HepG2 (cell line): ENCODE results near the gene RRAS2. TPM values are rescaled to one million over a fixed set of nuclear protein-coding genes. Genes with fewer than 3 reads are reported as not detected.
A peak's percentile ranks its signal among the peaks of the same experiment; 100 is the strongest.

Source experiments
- ATAC-seq: fragments of 200-7000 bp; cut with Tn5 transposase; 3 replicates; pipeline ENCODE4 v1.9.1; 2020; ENCODE audit warnings: mild to moderate bottlenecking, moderate library complexity
- BruUV-seq: library from RNA; stranded (reverse); fragments of 400-500 nt; replicated peaks from 2 replicates; lab custom pipeline; 2021; lab: Mats Ljungman, UMichigan
- CTCF ChIA-PET: fragments of 300-600 bp; formaldehyde crosslinking; extraction: SDS; loops from one replicate; lab custom pipeline; 2021; ENCODE audit warnings: low total read pairs, inconsistent platforms, low intra/inter-chr PET ratio; lab: Yijun Ruan, JAX
- POLR2A ChIA-PET: fragments of 350-600 bp; sonication (Branson Sonifier 250); formaldehyde crosslinking; loops from one replicate; lab custom pipeline; 2020; ENCODE audit warnings: antibody characterized with exemption, inconsistent platforms; lab: Yijun Ruan, JAX
- DNase-seq: peaks from one replicate; pipeline ENCODE4 v3.0.0-alpha.2; 2015; ENCODE audit warnings: low spot score
- FAIRE-seq: peaks from 3 replicates; lab custom pipeline; 2011; peaks lifted over from hg19 to GRCh38; lab: Jason Lieb, UNC
- H2AFZ ChIP-seq: one replicate; pipeline ENCODE4 v1.6.1; 2011; ENCODE audit warnings: low read length, inconsistent platforms
- H3K27ac ChIP-seq: fragments of 300-600 bp; 3 replicates; pipeline ENCODE4 v1.8.0; 2011; ENCODE audit warnings: mixed run types, mild to moderate bottlenecking, mixed read lengths, low read length, inconsistent platforms; ENCODE audit not compliant: insufficient read depth; ENCODE audit errors: extremely low read length
- H3K27me3 ChIP-seq, 2 experiments: fragments of 200-600 bp in 1 of 2; 2 replicates in 1 of 2; 3 replicates in 1 of 2; pipeline versions ENCODE4 v1.6.0 to v1.8.0; 2011; ENCODE audit warnings: low read length in 2 of 2, mild to moderate bottlenecking in 2 of 2, moderate library complexity in 2 of 2, inconsistent platforms in 1 of 2; ENCODE audit not compliant: insufficient read depth in 2 of 2, control insufficient read depth in 1 of 2
- H3K36me3 ChIP-seq, 2 experiments: fragments of 200-600 bp in 1 of 2; replicated peaks in 1 of 2; 2 replicates in 1 of 2; 3 replicates in 1 of 2; pipeline versions ENCODE4 v1.5.1 to v1.8.0; 2011; ENCODE audit warnings: low read length in 2 of 2, inconsistent platforms in 1 of 2; ENCODE audit not compliant: insufficient read depth in 2 of 2, control insufficient read depth in 1 of 2
- H3K4me1 ChIP-seq: 2 replicates; pipeline ENCODE4 v1.5.1; 2012; ENCODE audit warnings: low read length, inconsistent platforms; ENCODE audit not compliant: insufficient read depth
- H3K4me2 ChIP-seq: 2 replicates; pipeline ENCODE4 v1.6.0; 2011; ENCODE audit warnings: low read depth, low read length, inconsistent platforms
- H3K4me3 ChIP-seq, 3 experiments: fragments of 200-600 bp in 1 of 3; sonication (generic), shearing (Covaris generic) in 1 of 3; replicated peaks in 1 of 3; 2 replicates each; pipeline ENCODE4 v1.5.1; 2011 to 2016; ENCODE audit warnings: low read length in 3 of 3, inconsistent platforms in 2 of 3, low read depth in 2 of 3, mild to moderate bottlenecking in 2 of 3, control low read depth in 1 of 3, mixed read lengths in 1 of 3; ENCODE audit not compliant: insufficient read depth in 1 of 3
- H3K79me2 ChIP-seq: one replicate; pipeline ENCODE4 v1.6.1; 2011; ENCODE audit warnings: low read length, inconsistent platforms; ENCODE audit not compliant: insufficient read depth
- H3K9ac ChIP-seq: 2 replicates; pipeline ENCODE4 v1.6.0; 2011; ENCODE audit warnings: mild to moderate bottlenecking, low read depth, low read length, inconsistent platforms; ENCODE audit not compliant: insufficient read depth
- H3K9me3 ChIP-seq: 2 replicates; pipeline ENCODE4 v1.5.1; 2012; ENCODE audit warnings: mild to moderate bottlenecking, low read length
- H4K20me1 ChIP-seq: 2 replicates; pipeline ENCODE4 v1.6.0; 2011; ENCODE audit warnings: inconsistent platforms, mild to moderate bottlenecking, low read length, moderate library complexity; ENCODE audit not compliant: insufficient read depth
- ATF7 ChIP-seq, 2 experiments: fragments of 450-650 bp in 1 of 2; sonication (generic) in 1 of 2; formaldehyde crosslinking in 1 of 2; IDR thresholded peaks; 2 replicates each; pipeline versions ENCODE4 v1.4.0 to v1.6.1; 2016 to 2020; ENCODE audit warnings: antibody characterized with exemption in 1 of 2, mild to moderate bottlenecking in 1 of 2, missing genetic modification reagents in 1 of 2
- IRF2 ChIP-seq: IDR thresholded peaks from 2 replicates; pipeline ENCODE4 v1.6.1; 2018; ENCODE audit warnings: missing genetic modification reagents, missing compliant biosample characterization
- MXI1 ChIP-seq: IDR thresholded peaks from 3 replicates; pipeline ENCODE4 v1.6.1; 2012; ENCODE audit warnings: low read depth, low read length, inconsistent platforms, borderline replicate concordance
- RAD21 ChIP-seq: fragments of 450-650 bp; formaldehyde crosslinking; IDR thresholded peaks from 2 replicates; pipeline ENCODE4 v1.5.0; 2020; ENCODE audit warnings: mild to moderate bottlenecking
- SMC3 ChIP-seq: IDR thresholded peaks from 2 replicates; pipeline ENCODE4 v1.6.1; 2011; ENCODE audit warnings: low read length, improper control_type of control experiment
- STAG1 ChIP-seq: sonication (generic); formaldehyde crosslinking; IDR thresholded peaks from 2 replicates; pipeline ENCODE4 v1.4.0; 2020; ENCODE audit warnings: missing genetic modification reagents
- XRCC5 ChIP-seq: fragments of 200-400 bp; formaldehyde crosslinking; optimal IDR thresholded peaks from 2 replicates; pipeline ENCODE3; 2017; ENCODE audit warnings: mild to moderate bottlenecking, low read length
- ZBTB42 ChIP-seq: sonication (generic); formaldehyde crosslinking; IDR thresholded peaks from 2 replicates; pipeline ENCODE4 v1.5.0; 2020; ENCODE audit warnings: mild to moderate bottlenecking, missing genetic modification reagents
- ZSCAN25 ChIP-seq: sonication (generic); formaldehyde crosslinking; IDR thresholded peaks from 2 replicates; pipeline ENCODE4 v1.8.0; 2022; ENCODE audit warnings: mild to moderate bottlenecking, missing genetic modification reagents
- WGBS: methylation state at CpG from one replicate; pipeline ENCODE4 v1.1.6; 2017; ENCODE audit warnings: low lambda C conversion rate; 5-methylcytosine and 5-hydroxymethylcytosine counted together
- in situ Hi-C: cut with HindIII; loops from 2 replicates; pipeline ENCODE4 v1.10.0; 2017; ENCODE audit warnings: low pct_unique_long_range_greater_than_20kb; ENCODE audit not compliant: extremely low pct_ligation_motif_present
- intact Hi-C: fragments of 100-400 bp; cut with micrococcal nuclease; formaldehyde crosslinking; loops from one replicate; pipeline ENCODE4 v1.10.0; 2022; ENCODE audit not compliant: unreplicated experiment
- polyA plus RNA-seq, 8 experiments: library from polyadenylated mRNA; depleted of rRNA in 3 of 8; stranded (reverse) in 7 of 8; unstranded in 1 of 8; fragments of >200 nt; fragmentation: Illumina TruSeq in 4 of 8; extraction: Trizol in 4 of 8; gene quantifications; 2 replicates each; pipeline versions ENCODE4 v1.2.1 to v1.2.3, GENCODE V29; 2011 to 2016; ENCODE audit warnings: low read depth in 4 of 8, missing spikeins in 1 of 8, mixed read lengths in 1 of 8; ENCODE audit not compliant: insufficient read depth in 1 of 8
- total RNA-seq, 5 experiments: library from RNA; depleted of rRNA; stranded (reverse); fragments of >200 nt; fragmentation: Illumina TruSeq; extraction: Trizol; gene quantifications; 2 replicates each; pipeline ENCODE4 v1.2.3, GENCODE V29; 2016; ENCODE audit warnings: low read depth in 1 of 5
- TF ChIP-seq, protein P1 (sequence below): IDR thresholded peaks from 2 replicates; pipeline ENCODE4 v1.6.1; 2012; ENCODE audit warnings: low read depth, low read length, improper control_type of control experiment
- TF ChIP-seq, protein P2 (sequence below): sonication (generic); formaldehyde crosslinking; IDR thresholded peaks from 2 replicates; pipeline ENCODE4 v1.5.1; 2020; ENCODE audit warnings: mild to moderate bottlenecking, moderate library complexity, missing genetic modification reagents

RRAS2 gene
- total and polyA plus RNA-seq, 2 of the 13 experiments (the other 11 are each of a cell fraction or from before 2014, with no cell fraction given), result 19.0 to 44.1 TPM

DNA sequence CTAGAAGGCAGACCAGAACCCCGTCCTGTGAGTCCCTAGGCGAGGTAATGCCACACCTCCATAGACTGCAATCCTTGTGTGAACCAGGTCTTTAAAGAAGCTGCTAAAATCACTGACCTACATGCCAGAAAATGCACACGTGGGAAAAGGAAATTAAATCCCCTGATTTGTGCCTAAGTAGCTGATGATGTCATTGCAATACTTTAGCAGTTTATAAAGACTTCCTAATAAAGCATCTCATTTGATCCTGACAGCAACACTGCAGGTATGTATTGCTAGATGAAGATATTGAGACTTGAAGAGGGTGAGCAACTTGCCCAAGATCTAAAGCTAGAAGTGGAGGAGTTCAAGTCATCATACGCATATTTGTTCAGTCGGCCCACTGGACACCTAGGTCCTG, 107.2 kb downstream of the RRAS2 start:
- FAIRE-seq, result no peak
- Histone ChIP-seq H3K4me1 (no peaks in the 10 kb centered on the region), H3K9me3 (no peaks in the 10 kb centered on the region), H3K27me3 (peaks cover 0 to 14% of the 10 kb centered on the region in 2 experiments; a peak in 2 of 5 replicates), H3K4me2 (no peak overlapping the region), H3K36me3 (no peaks in the 10 kb centered on the region), H3K9ac (no peak overlapping the region)
- no TSS peak for BruUV-seq
- peak; percentile 88 for TF ChIP-seq ATF7 (IDR thresholded peaks at IDR 0.05)
- TF ChIP-seq ATF7 (CRISPR knock-in tag; IDR thresholded peaks at IDR 0.05), result no peak
- no peak for TF ChIP-seq IRF2 (CRISPR knock-in tag)
- TF ChIP-seq, all 625 proteins: peak for 1
- in situ Hi-C loops, result loop anchor here (5.0 kb wide), 1 partner anchor 479 kb away; no protein-coding TSS in a partner anchor
- 0% methylated on average over 1 of the region's 5 CpGs for WGBS
- POLR2A ChIA-PET, result no interaction called here
- no peak overlapping the region for H2AFZ ChIP-seq
- H4K20me1 ChIP-seq, result 0 out of 2 replicates have a peak, but pooled peaks cover 2% of the 10 kb centered on the region
- no peaks in the 10 kb centered on the region for H3K79me2 ChIP-seq
- no peak overlapping the region for H3K27ac ChIP-seq
- intact Hi-C loops, result no loop called here
- DNase-seq (no peak), ATAC-seq (no peak)
- CTCF ChIA-PET, result no interaction called here
- H3K4me3 ChIP-seq, result no peak overlapping the region

DNA sequence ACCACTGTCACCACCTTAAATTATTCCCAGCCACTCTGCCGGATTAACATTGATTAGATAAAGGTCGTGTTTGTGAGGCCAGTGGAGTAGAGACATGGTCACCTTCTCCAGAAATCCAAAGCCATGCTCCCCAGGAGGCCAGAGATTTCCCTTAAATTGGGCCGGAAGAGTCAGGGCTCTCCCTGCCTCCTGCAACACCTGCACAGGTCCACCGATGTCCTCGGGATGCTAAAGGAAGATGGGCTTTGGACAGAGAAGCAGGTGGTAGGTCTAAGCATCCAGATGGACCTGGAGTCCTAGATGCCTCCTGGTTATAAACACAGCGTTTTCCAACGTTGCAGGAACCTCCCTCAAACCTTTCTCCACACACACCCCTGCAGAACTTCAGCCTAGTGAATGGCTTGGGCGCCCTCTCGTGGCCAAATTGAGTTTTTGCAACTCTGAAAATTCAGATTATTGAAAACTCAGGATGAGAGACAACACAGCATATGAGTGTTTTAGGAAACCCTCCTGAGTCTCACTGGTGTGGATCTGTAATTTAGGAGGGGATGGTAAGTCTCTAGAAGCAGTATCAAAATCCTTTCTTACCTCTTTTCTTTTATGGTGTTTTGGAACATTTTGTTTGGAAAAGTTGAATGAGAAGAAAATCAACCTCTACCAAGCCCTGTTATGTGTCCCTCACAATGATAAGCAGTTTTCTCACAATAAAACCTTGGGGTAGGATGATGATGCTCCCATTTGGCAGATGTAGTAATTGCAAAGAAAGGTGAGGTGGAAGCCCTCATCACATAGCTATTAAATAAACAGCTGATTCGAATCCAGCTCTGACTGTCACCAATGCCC, 109.6 kb downstream of the RRAS2 start:
- FAIRE-seq (peak; percentile 63), ATAC-seq (peak; percentile 65), DNase-seq (peak; percentile 35)
- 10% methylated on average over 10 of the region's 10 CpGs for WGBS
- Histone ChIP-seq H4K20me1 (0 out of 2 replicates have a peak, but pooled peaks cover 2% of the 10 kb centered on the region), H3K27me3 (peaks cover 0 to 23% of the 10 kb centered on the region in 2 experiments; a peak in 2 of 5 replicates), H3K36me3 (no peaks in the 10 kb centered on the region), H2AFZ (no peak overlapping the region), H3K4me1 (no peaks in the 10 kb centered on the region), H3K9me3 (no peaks in the 10 kb centered on the region), H3K9ac (no peak overlapping the region), H3K4me3 (no peak overlapping the region), H3K79me2 (no peaks in the 10 kb centered on the region), H3K27ac (no peak overlapping the region), H3K4me2 (no peak overlapping the region)
- ChIA-PET CTCF (interaction anchor here (0.9 to 3.0 kb wide), 4 partner anchors 290 to 762 kb away, joined by 3 to 42 read pairs (median 7); no protein-coding TSS in a partner anchor), POLR2A (no interaction called here)
- intact Hi-C loops (loop anchor here (1.0 to 5.0 kb wide), 4 partner anchors 277 to 762 kb away; no protein-coding TSS in a partner anchor), in situ Hi-C loops (loop anchor here (5.0 kb wide), 1 partner anchor 292 kb away; no protein-coding TSS in a partner anchor)
- no TSS peak for BruUV-seq
- TF ChIP-seq ZSCAN25 (CRISPR knock-in tag), result peak; percentile 96
- no peak for TF ChIP-seq ZBTB42 (CRISPR knock-in tag)
- TF ChIP-seq, protein P1, sequence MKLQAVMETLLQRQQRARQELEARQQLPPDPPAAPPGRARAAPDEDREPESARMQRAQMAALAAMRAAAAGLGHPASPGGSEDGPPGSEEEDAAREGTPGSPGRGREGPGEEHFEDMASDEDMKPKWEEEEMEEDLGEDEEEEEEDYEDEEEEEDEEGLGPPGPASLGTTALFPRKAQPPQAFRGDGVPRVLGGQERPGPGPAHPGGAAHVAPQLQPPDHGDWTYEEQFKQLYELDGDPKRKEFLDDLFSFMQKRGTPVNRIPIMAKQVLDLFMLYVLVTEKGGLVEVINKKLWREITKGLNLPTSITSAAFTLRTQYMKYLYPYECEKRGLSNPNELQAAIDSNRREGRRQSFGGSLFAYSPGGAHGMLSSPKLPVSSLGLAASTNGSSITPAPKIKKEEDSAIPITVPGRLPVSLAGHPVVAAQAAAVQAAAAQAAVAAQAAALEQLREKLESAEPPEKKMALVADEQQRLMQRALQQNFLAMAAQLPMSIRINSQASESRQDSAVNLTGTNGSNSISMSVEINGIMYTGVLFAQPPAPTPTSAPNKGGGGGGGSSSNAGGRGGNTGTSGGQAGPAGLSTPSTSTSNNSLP, result 0 out of 2 replicates have a peak, but pooled peaks have one; percentile 16
- TF ChIP-seq RAD21 (CRISPR knock-in tag), result peak; percentile 78
- no peak for TF ChIP-seq MXI1
- peak; percentile 93 for TF ChIP-seq STAG1
- peak; percentile 21 for TF ChIP-seq XRCC5
- TF ChIP-seq, protein P2, sequence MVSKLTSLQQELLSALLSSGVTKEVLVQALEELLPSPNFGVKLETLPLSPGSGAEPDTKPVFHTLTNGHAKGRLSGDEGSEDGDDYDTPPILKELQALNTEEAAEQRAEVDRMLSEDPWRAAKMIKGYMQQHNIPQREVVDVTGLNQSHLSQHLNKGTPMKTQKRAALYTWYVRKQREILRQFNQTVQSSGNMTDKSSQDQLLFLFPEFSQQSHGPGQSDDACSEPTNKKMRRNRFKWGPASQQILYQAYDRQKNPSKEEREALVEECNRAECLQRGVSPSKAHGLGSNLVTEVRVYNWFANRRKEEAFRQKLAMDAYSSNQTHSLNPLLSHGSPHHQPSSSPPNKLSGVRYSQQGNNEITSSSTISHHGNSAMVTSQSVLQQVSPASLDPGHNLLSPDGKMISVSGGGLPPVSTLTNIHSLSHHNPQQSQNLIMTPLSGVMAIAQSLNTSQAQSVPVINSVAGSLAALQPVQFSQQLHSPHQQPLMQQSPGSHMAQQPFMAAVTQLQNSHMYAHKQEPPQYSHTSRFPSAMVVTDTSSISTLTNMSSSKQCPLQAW (CRISPR knock-in tag), result 0 out of 2 replicates have a peak, but pooled peaks have one; percentile 36
- TF ChIP-seq SMC3, result peak; percentile 91
